IMR-90 (cell line): ENCODE results near the gene NHLRC3. TPM values are rescaled to one million over a fixed set of nuclear protein-coding genes. Genes with fewer than 3 reads are reported as not detected.

Experiments
- ATAC-seq: fragments of 200-7000 bp; cut with Tn5 transposase; 2 replicates; pipeline ENCODE4 v1.9.1; 2020; ENCODE audit warnings: low read depth, mild to moderate bottlenecking, moderate library complexity
- BruUV-seq: library from RNA; stranded (reverse); fragments of 400-500 nt; replicated peaks from 2 replicates; lab custom pipeline; 2021; lab: Mats Ljungman, UMichigan
- CTCF ChIA-PET: fragments of 300-600 bp; formaldehyde crosslinking; extraction: SDS; loops from one replicate; lab custom pipeline; 2021; ENCODE audit warnings: antibody characterized with exemption; lab: Yijun Ruan, JAX
- POLR2A ChIA-PET: fragments of 300-600 bp; sonication (Branson Sonifier 250); formaldehyde crosslinking; loops from one replicate; lab custom pipeline; 2022; ENCODE audit warnings: antibody characterized with exemption; ENCODE audit not compliant: unreplicated experiment; lab: Charles Lee
- DNase-seq: peaks from one replicate; pipeline ENCODE4 v3.0.0; 2013
- H2AFZ ChIP-seq: replicated peaks from 2 replicates; pipeline ENCODE3; 2013; ENCODE audit warnings: low read length, mild to moderate bottlenecking; ENCODE audit not compliant: poor library complexity
- H2AK5ac ChIP-seq: 2 replicates; pipeline ENCODE4 v1.6.1; 2013; ENCODE audit warnings: low read depth, low read length, inconsistent platforms
- H2AK9ac ChIP-seq: replicated peaks from 2 replicates; pipeline ENCODE3; 2013; ENCODE audit warnings: mild to moderate bottlenecking, low read depth, low read length, moderate library complexity; ENCODE audit not compliant: poor library complexity
- H2BK120ac ChIP-seq: 2 replicates; pipeline ENCODE4 v1.6.1; 2013; ENCODE audit warnings: low read depth, low read length, inconsistent platforms
- H2BK15ac ChIP-seq: 3 replicates; pipeline ENCODE4 v1.6.1; 2013; ENCODE audit warnings: low read depth, low read length, inconsistent platforms
- H2BK20ac ChIP-seq: 2 replicates; pipeline ENCODE4 v1.6.1; 2013; ENCODE audit warnings: low read depth, mild to moderate bottlenecking, inconsistent platforms, low read length, moderate library complexity
- H2BK5ac ChIP-seq: 2 replicates; pipeline ENCODE4 v1.6.1; 2013; ENCODE audit warnings: mild to moderate bottlenecking, low read depth, low read length, inconsistent platforms; ENCODE audit not compliant: poor library complexity, severe bottlenecking
- H3K14ac ChIP-seq: replicated peaks from 2 replicates; pipeline ENCODE4 v1.6.1; 2013; ENCODE audit warnings: low read depth, low read length, inconsistent platforms
- H3K18ac ChIP-seq: 2 replicates; pipeline ENCODE4 v1.6.1; 2013; ENCODE audit warnings: low read depth, low read length, control low read depth
- H3K23ac ChIP-seq: 2 replicates; pipeline ENCODE4 v1.6.1; 2013; ENCODE audit warnings: low read depth, low read length, inconsistent platforms
- H3K27ac ChIP-seq: 2 replicates; pipeline ENCODE4 v1.5.1; 2013; ENCODE audit warnings: mild to moderate bottlenecking, control low read depth, low read length; ENCODE audit not compliant: insufficient read depth
- H3K27me3 ChIP-seq: 2 replicates; pipeline ENCODE4 v1.6.1; 2013; ENCODE audit warnings: low read length; ENCODE audit not compliant: control insufficient read depth, insufficient read depth
- H3K36me3 ChIP-seq: 2 replicates; pipeline ENCODE4 v1.6.1; 2013; ENCODE audit warnings: low read length, mixed read lengths; ENCODE audit not compliant: control insufficient read depth, insufficient read depth
- H3K4ac ChIP-seq: 2 replicates; pipeline ENCODE4 v1.6.1; 2013; ENCODE audit warnings: low read depth, low read length, inconsistent platforms
- H3K4me1 ChIP-seq: 2 replicates; pipeline ENCODE4 v1.6.1; 2013; ENCODE audit warnings: low read length, mixed read lengths; ENCODE audit not compliant: control insufficient read depth, insufficient read depth
- H3K4me2 ChIP-seq: 2 replicates; pipeline ENCODE4 v1.6.1; 2013; ENCODE audit warnings: low read depth, mild to moderate bottlenecking, control low read depth, low read length, moderate library complexity
- H3K4me3 ChIP-seq: 2 replicates; pipeline ENCODE4 v1.5.1; 2013; ENCODE audit warnings: low read depth, mild to moderate bottlenecking, control low read depth, low read length, moderate library complexity; ENCODE audit not compliant: insufficient read depth
- H3K56ac ChIP-seq: 2 replicates; pipeline ENCODE4 v1.6.1; 2013; ENCODE audit warnings: low read length, inconsistent platforms; ENCODE audit not compliant: insufficient read depth; ENCODE audit errors: extremely low read depth
- H3K79me1 ChIP-seq, 2 experiments: 2 replicates each; pipeline ENCODE4 v1.6.1; 2013; ENCODE audit warnings: low read length in 2 of 2, inconsistent platforms in 1 of 2, low read depth in 1 of 2
- H3K9ac ChIP-seq: 2 replicates; pipeline ENCODE4 v1.6.1; 2013; ENCODE audit warnings: low read depth, low read length, control low read depth
- H3K9me1 ChIP-seq: 2 replicates; pipeline ENCODE4 v1.6.1; 2013; ENCODE audit warnings: low read length, inconsistent platforms; ENCODE audit not compliant: insufficient read depth
- H3K9me3 ChIP-seq: 2 replicates; pipeline ENCODE4 v1.6.1; 2013; ENCODE audit warnings: low read length; ENCODE audit not compliant: control insufficient read depth, insufficient read depth
- H4K20me1 ChIP-seq: 2 replicates; pipeline ENCODE4 v1.6.1; 2013; ENCODE audit warnings: low read length, inconsistent platforms; ENCODE audit not compliant: insufficient read depth
- H4K5ac ChIP-seq: 2 replicates; pipeline ENCODE4 v1.6.1; 2013; ENCODE audit warnings: mild to moderate bottlenecking, low read depth, low read length, control low read depth
- H4K8ac ChIP-seq, 2 experiments: 2 replicates each; pipeline ENCODE4 v1.6.1; 2013; ENCODE audit warnings: low read depth in 2 of 2, low read length in 2 of 2, control low read depth in 1 of 2, inconsistent platforms in 1 of 2
- H4K91ac ChIP-seq: 2 replicates; pipeline ENCODE4 v1.6.1; 2013; ENCODE audit warnings: low read depth, low read length, inconsistent platforms; ENCODE audit not compliant: insufficient read depth
- BHLHE40 ChIP-seq: fragments of 150-350 bp; IDR thresholded peaks from 2 replicates; pipeline ENCODE4 v1.6.1; 2016; ENCODE audit warnings: mild to moderate bottlenecking, low read depth, low read length
- CEBPB ChIP-seq: IDR thresholded peaks from 2 replicates; pipeline ENCODE4 v1.6.1; 2012; ENCODE audit warnings: low read depth, low read length, improper control_type of control experiment
- WGBS, 2 experiments: methylation state at CpG; one replicate each; pipeline versions ENCODE4 v1.1.5 to v1.1.7; 2013; ENCODE audit warnings: missing lambda C conversion rate in 2 of 2; ENCODE audit not compliant: insufficient read length in 1 of 2; ENCODE audit errors: extremely low coverage in 2 of 2; 5-methylcytosine and 5-hydroxymethylcytosine counted together
- dilution Hi-C: fragments of 300-500 bp; cut with HindIII; formaldehyde crosslinking; loops from one replicate; pipeline ENCODE4 v1.14.3; 2018; ENCODE audit warnings: low sequenced_read_pairs; ENCODE audit not compliant: unreplicated experiment
- in situ Hi-C: fragments of 300-500 bp; cut with MboI; formaldehyde crosslinking; loops from 3 replicates; pipeline ENCODE4 v1.14.3; 2019; ENCODE audit warnings: low sequenced_read_pairs, inconsistent platforms, mixed read lengths
- intact Hi-C: fragments of 100-400 bp; cut with micrococcal nuclease; formaldehyde crosslinking; loops from 2 replicates; pipeline ENCODE4 v1.10.0; 2022
- polyA plus RNA-seq, 3 experiments: library from polyadenylated mRNA; depleted of rRNA; stranded (reverse); fragments of >200 nt; gene quantifications; 2 replicates each; pipeline ENCODE4 v1.2.3, GENCODE V29; 2012; ENCODE audit warnings: low replicate concordance in 1 of 3
- total RNA-seq: library from RNA; depleted of rRNA; stranded (reverse); fragments of >200 nt; gene quantifications from 2 replicates; pipeline ENCODE4 v1.2.3, GENCODE V29; 2012

Gene NHLRC3
- total and polyA plus RNA-seq, 2 of the 4 experiments (the other 2 are of a cell fraction): 3.0 to 4.2 TPM

GRCh38 chr13:39056018-39056417 lies 17.8 kb downstream of the NHLRC3 start:
- BruUV-seq: no TSS peak
- Histone ChIP-seq H2BK120ac (no peak overlapping the region), H3K14ac (no peak overlapping the region), H3K23ac (no peak overlapping the region), H4K91ac (no peak overlapping the region), H3K4ac (no peak overlapping the region), H3K9me1 (no peaks in the 10 kb centered on the region), H3K18ac (no peak overlapping the region), H3K4me1 (no peaks in the 10 kb centered on the region), H2AK5ac (no peak overlapping the region), H3K56ac (no peak overlapping the region), H3K36me3 (no peaks in the 10 kb centered on the region), H2BK20ac (no peak overlapping the region), H2BK15ac (no peak overlapping the region), H3K27ac (no peak overlapping the region), H2BK5ac (no peak overlapping the region), H3K4me2 (no peak overlapping the region), H3K27me3 (no peaks in the 10 kb centered on the region), H4K20me1 (no peaks in the 10 kb centered on the region), H2AFZ (no peak overlapping the region), H4K5ac (no peak overlapping the region), H3K9me3 (no peaks in the 10 kb centered on the region), H4K8ac (no peak overlapping the region), H3K4me3 (no peak overlapping the region), H2AK9ac (no peak overlapping the region), H3K9ac (no peak overlapping the region), H3K79me1 (no peaks in the 10 kb centered on the region)
- ChIA-PET CTCF (interaction anchor here (1.0 kb wide), 1 partner anchor 9 kb away, joined by 3 read pairs; no protein-coding TSS in a partner anchor), POLR2A (no interaction called here)
- dilution Hi-C loops (no loop called here), intact Hi-C loops (no loop called here), in situ Hi-C loops (no loop called here)
- TF ChIP-seq BHLHE40 (no peak), CEBPB (no peak)
- DNase-seq (no peak), ATAC-seq (no peak)
- WGBS, 2 experiments: no CpG with 5 or more reads among the region's 1 CpG
